ENCODE data around the gene DSC2. TPM values are rescaled to one million over a fixed set of nuclear protein-coding genes. Genes with fewer than 3 reads are reported as not detected.

Gene DSC2
- total RNA-seq, 1 donor from 2014 or later = 48.7 TPM

- FAIRE-seq = no peak
- Histone ChIP-seq H3K4me3 (ENCODE audit: insufficient read depth, low read depth, low read length) (no peak overlapping the region), H4K20me1 (ENCODE audit: insufficient read depth, low read length) (no peaks in the 10 kb centered on the region), H3K27ac (ENCODE audit: low read depth, low read length) (peak overlapping the region; percentile 60), H3K36me3 (ENCODE audit: insufficient read depth, low read length) (no peaks in the 10 kb centered on the region), H3K79me2 (ENCODE audit: insufficient read depth, low read length) (no peaks in the 10 kb centered on the region), H3K9me3 (ENCODE audit: insufficient read depth, low read depth, low read length) (no peaks in the 10 kb centered on the region), H3K4me1 (ENCODE audit: insufficient read depth, low read length) (no peaks in the 10 kb centered on the region), H2AFZ (ENCODE audit: low read depth, low read length) (no peak overlapping the region), H3K9ac (ENCODE audit: low read length) (no peak overlapping the region), H3K4me2 (ENCODE audit: low read length) (peak overlapping the region; percentile 49), H3K27me3 (ENCODE audit: insufficient read depth, low read length) (no peaks in the 10 kb centered on the region)
- H3K4me1 Mint-ChIP-seq (ENCODE audit: low read depth, unreplicated experiment) = peaks cover 7% of the 10 kb centered on the region
- H3K27ac Mint-ChIP-seq (ENCODE audit: unreplicated experiment) = no peak overlapping the region
- peak; percentile 21 for DNase-seq (ENCODE audit: low read depth)
- H3K27me3 Mint-ChIP-seq (ENCODE audit: low read depth, unreplicated experiment) = peaks cover under 1% of the 10 kb centered on the region
- TF ChIP-seq EZH2 (IDR thresholded peaks at IDR 0.05; ENCODE audit: insufficient read depth, low read length) (no peak), CTCF (IDR thresholded peaks at IDR 0.05; ENCODE audit: insufficient read depth, low read depth, low read length) (no peak)
- no peak overlapping the region for H3K4me3 Mint-ChIP-seq (ENCODE audit: unreplicated experiment)
- H3K36me3 Mint-ChIP-seq (ENCODE audit: low read depth, unreplicated experiment) = no peaks in the 10 kb centered on the region
- H3K9me3 Mint-ChIP-seq (ENCODE audit: unreplicated experiment) = no peaks in the 10 kb centered on the region
Measured at GRCh38 chr18:31010601-31011000, 91.6 kb downstream of the DSC2 start.

Other genes with a start within 250 kb of the DSC2 start
- 5.2 and 5.6 TPM in 2 replicates for gene DSC3, start 59.7 kb downstream of the DSC2 start, total RNA-seq
- 0.18 and 0.43 TPM in 2 replicates for gene DSC1, start 60.4 kb upstream of the DSC2 start, total RNA-seq
- 0.05 TPM in 1 of 2 replicates, not detected in the other for gene DSG1, start 215.7 kb upstream of the DSC2 start, total RNA-seq